IPS DF 4.7 (cell line): ENCODE measurements around the gene CCL13.

Experiments
- DNase-seq: peaks from one replicate; pipeline ENCODE4 v3.0.0-alpha.2; 2013; ENCODE audit warnings: low spot score; ENCODE audit errors: extremely low read depth

The CCL13 gene

GRCh38 chr17:34363183-34363661 lies 6.9 kb downstream of the CCL13 start, which contains the start of gene CCL1:
Gene CCL1 (minus strand): TSS chr17:34363233. CDS start chr17:34363161, 72 bp downstream.
- no peak for DNase-seq

- no peak for DNase-seq
These were observed 8.5 kb downstream of the CCL13 start for GRCh38 chr17:34364751-34365150.

- DNase-seq = no peak
These were observed 9.1 kb downstream of the CCL13 start for GRCh38 chr17:34365340-34365739.

- no peak for DNase-seq
These were observed 9.7 kb downstream of the CCL13 start for GRCh38 chr17:34366010-34366409.

- no peak for DNase-seq
These were observed 10.3 kb downstream of the CCL13 start for GRCh38 chr17:34366529-34367107.

- no peak for DNase-seq
These were observed 11.4 kb downstream of the CCL13 start for GRCh38 chr17:34367486-34368195.

- DNase-seq = no peak
These were observed 12.1 kb downstream of the CCL13 start for GRCh38 chr17:34368196-34368945.

GRCh38 chr17:34368946-34369500 lies 12.7 kb downstream of the CCL13 start:
- no peak for DNase-seq

- no peak for DNase-seq
These were observed 13.3 kb downstream of the CCL13 start for GRCh38 chr17:34369571-34369970.

- no peak for DNase-seq
These were observed 14.2 kb downstream of the CCL13 start for GRCh38 chr17:34370376-34370996.

GRCh38 chr17:34370997-34371395 lies 14.7 kb downstream of the CCL13 start:
- DNase-seq = no peak

GRCh38 chr17:34371405-34372100 lies 15.3 kb downstream of the CCL13 start:
- no peak for DNase-seq

- DNase-seq = no peak
These were observed 18.2 kb downstream of the CCL13 start for GRCh38 chr17:34374457-34374856.

GRCh38 chr17:34375426-34375997 lies 19.2 kb downstream of the CCL13 start:
- DNase-seq = no peak

- no peak for DNase-seq
These were observed 21.0 kb downstream of the CCL13 start for GRCh38 chr17:34377078-34377823.

GRCh38 chr17:34378664-34379101 lies 22.4 kb downstream of the CCL13 start:
- DNase-seq = no peak

GRCh38 chr17:34379868-34380267 lies 23.6 kb downstream of the CCL13 start:
- no peak for DNase-seq

GRCh38 chr17:34382621-34383124 lies 26.4 kb downstream of the CCL13 start:
- no peak for DNase-seq

GRCh38 chr17:34383216-34383615 lies 26.9 kb downstream of the CCL13 start:
- no peak for DNase-seq

GRCh38 chr17:34384271-34384670 lies 28.0 kb downstream of the CCL13 start:
- no peak for DNase-seq
